Fibroblast of gingiva (primary cell): Measurements from ENCODE around the gene C20orf144.

ENCODE experiments used
- DNase-seq: peaks from one replicate; pipeline ENCODE4 v3.0.0-alpha.2; 2011; ENCODE audit warnings: low read depth

Gene C20orf144

GRCh38 chr20:33677991-33678702 is 16.0 kb downstream of the C20orf144 start:
- DNase-seq, result no peak

- DNase-seq, result no peak
Observed at GRCh38 chr20:33679758-33680485, 17.8 kb downstream of the C20orf144 start.

GRCh38 chr20:33680686-33681085 is 18.6 kb downstream of the C20orf144 start:
- DNase-seq, result peak; percentile 86

- DNase-seq, result no peak
Observed at GRCh38 chr20:33681288-33681687, 19.2 kb downstream of the C20orf144 start.

GRCh38 chr20:33681728-33682353 is 19.7 kb downstream of the C20orf144 start:
- no peak for DNase-seq

GRCh38 chr20:33684533-33685327 is 22.6 kb downstream of the C20orf144 start:
- no peak for DNase-seq

- DNase-seq, result no peak
Observed at GRCh38 chr20:33685328-33686099, 23.4 kb downstream of the C20orf144 start.

GRCh38 chr20:33686100-33686983 is 24.2 kb downstream of the C20orf144 start, which contains the start of gene E2F1:
Gene E2F1 (minus strand): TSS chr20:33686385. CDS start chr20:33686264, 121 bp downstream.
- peak; percentile 89 for DNase-seq

- DNase-seq, result no peak
Observed at GRCh38 chr20:33686984-33687366, 24.8 kb downstream of the C20orf144 start.

GRCh38 chr20:33687370-33687915 is 25.3 kb downstream of the C20orf144 start:
- DNase-seq, result no peak

GRCh38 chr20:33687993-33688937 is 26.1 kb downstream of the C20orf144 start:
- no peak for DNase-seq

GRCh38 chr20:33688938-33689424 is 26.9 kb downstream of the C20orf144 start:
- no peak for DNase-seq

- DNase-seq, result no peak
Observed at GRCh38 chr20:33689493-33689892, 27.4 kb downstream of the C20orf144 start.

- no peak for DNase-seq
Observed at GRCh38 chr20:33689973-33690372, 27.8 kb downstream of the C20orf144 start.

- DNase-seq, result no peak
Observed at GRCh38 chr20:33693289-33693688, 31.2 kb downstream of the C20orf144 start.

- no peak for DNase-seq
Observed at GRCh38 chr20:33693741-33694638, 31.9 kb downstream of the C20orf144 start.

- DNase-seq, result no peak
Observed at GRCh38 chr20:33694639-33695012, 32.5 kb downstream of the C20orf144 start.

- DNase-seq, result no peak
Observed at GRCh38 chr20:33696448-33696847, 34.3 kb downstream of the C20orf144 start.
